Gastroesophageal sphincter (tissue), 3 donors: ENCODE results near the gene ZSWIM9.

Experiments used
- CTCF ChIP-seq, 4 experiments: fragments of 200-600 bp in 2 of 4; fragments of 450-650 bp in 2 of 4; sonication (generic) in 1 of 4; IDR thresholded peaks; one replicate each; pipeline ENCODE4 v1.5.1; 2017 to 2019; ENCODE audit warnings: antibody characterized with exemption in 4 of 4, mild to moderate bottlenecking in 2 of 4, moderate library complexity in 2 of 4
- EP300 ChIP-seq: sonication (generic); formaldehyde crosslinking; IDR thresholded peaks from one replicate; pipeline ENCODE4 v1.6.1; 2017; ENCODE audit warnings: antibody characterized with exemption, mild to moderate bottlenecking
- POLR2A ChIP-seq, 2 donors: fragments of 450-650 bp; IDR thresholded peaks; one replicate each; pipeline ENCODE4 v1.6.1; 2017; ENCODE audit warnings: antibody characterized with exemption in 2 of 2, mild to moderate bottlenecking in 2 of 2, moderate library complexity in 1 of 2
- POLR2AphosphoS5 ChIP-seq: sonication (generic); formaldehyde crosslinking; IDR thresholded peaks from one replicate; pipeline ENCODE4 v1.6.1; 2017; ENCODE audit warnings: antibody characterized with exemption

GRCh38 chr19:48190885-48191284 is 20.4 kb downstream of the ZSWIM9 start:
- TF ChIP-seq CTCF (IDR thresholded peaks at IDR 0.05) (no peak), POLR2A (IDR thresholded peaks at IDR 0.05) (no peak), EP300 (no peak), POLR2AphosphoS5 (no peak)
